ENCODE measurements around the gene ADI1.
"Not testable (repeated sequence)": the region's sequence is repeated elsewhere in the genome, so short reads cannot be mapped to it uniquely, and the experiment has no call there.

Gene ADI1

DNA sequence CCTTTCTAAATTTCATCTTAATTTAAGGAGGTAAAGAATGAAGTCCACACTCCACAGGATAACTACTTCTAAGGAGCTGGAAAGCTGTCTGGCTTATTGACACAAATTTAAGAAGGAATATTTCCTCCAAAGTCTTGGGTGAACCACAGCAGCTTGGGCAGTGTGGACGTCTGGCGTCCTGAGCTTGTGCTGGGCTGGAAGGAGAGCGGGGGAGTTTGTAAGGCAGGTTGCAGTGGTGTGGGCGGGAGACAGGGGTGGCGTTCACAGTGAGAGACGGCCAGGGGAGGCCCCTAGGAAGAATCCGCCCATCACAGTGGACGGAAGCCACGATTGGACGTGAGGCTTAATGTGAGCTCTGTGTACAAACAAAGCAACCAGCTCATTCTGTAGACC lies 25.7 kb downstream of the ADI1 start:
- TF ChIP-seq, protein P1, sequence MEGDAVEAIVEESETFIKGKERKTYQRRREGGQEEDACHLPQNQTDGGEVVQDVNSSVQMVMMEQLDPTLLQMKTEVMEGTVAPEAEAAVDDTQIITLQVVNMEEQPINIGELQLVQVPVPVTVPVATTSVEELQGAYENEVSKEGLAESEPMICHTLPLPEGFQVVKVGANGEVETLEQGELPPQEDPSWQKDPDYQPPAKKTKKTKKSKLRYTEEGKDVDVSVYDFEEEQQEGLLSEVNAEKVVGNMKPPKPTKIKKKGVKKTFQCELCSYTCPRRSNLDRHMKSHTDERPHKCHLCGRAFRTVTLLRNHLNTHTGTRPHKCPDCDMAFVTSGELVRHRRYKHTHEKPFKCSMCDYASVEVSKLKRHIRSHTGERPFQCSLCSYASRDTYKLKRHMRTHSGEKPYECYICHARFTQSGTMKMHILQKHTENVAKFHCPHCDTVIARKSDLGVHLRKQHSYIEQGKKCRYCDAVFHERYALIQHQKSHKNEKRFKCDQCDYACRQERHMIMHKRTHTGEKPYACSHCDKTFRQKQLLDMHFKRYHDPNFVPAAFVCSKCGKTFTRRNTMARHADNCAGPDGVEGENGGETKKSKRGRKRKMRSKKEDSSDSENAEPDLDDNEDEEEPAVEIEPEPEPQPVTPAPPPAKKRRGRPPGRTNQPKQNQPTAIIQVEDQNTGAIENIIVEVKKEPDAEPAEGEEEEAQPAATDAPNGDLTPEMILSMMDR (IDR thresholded peaks at IDR 0.05; ENCODE audit: low read depth, low read length) = no peak
- no peak overlapping the region for H3K4me3 ChIP-seq (replicated peaks in 1 of 2; ENCODE audit: low read depth in 2 of 2, low read length in 2 of 2)
- DNase-seq (ENCODE audit: low read depth in 2 of 2) = peak; percentile 69 to 85

DNA sequence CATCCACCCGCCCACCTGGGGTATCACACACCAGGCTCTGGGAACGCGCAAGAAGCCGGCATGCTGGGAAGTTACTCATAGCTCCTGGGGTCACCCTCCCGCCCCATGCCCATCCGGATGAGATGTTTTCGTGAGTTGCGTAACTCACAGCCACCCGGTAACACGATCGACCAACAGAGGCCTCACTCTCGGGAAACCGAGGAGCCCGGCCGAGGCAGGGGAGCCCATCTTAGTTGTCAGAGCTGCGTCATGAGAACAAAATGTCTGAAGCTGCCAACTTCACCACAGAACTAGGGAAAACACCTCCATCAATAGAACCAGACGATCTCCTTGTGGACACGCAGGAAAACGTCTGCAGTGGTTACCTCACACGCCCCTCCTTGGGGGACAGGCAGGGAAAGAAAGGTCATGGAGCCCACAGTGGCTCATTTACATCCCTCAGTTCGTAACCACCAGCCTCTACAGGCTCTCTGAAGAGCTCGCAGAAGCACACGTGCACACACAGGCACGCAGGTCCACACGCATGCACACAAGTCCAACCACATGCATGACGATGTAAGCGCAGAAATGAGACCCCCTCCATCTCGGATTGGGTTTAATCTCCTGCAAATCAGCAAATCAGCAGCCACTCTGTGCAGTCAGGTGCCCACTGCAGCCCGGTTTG lies 26.2 kb downstream of the ADI1 start:
- peak; percentile 90 to 91 for DNase-seq (ENCODE audit: low read depth in 2 of 2)
- TF ChIP-seq, protein P1 (IDR thresholded peaks at IDR 0.05; ENCODE audit: low read depth, low read length) = no peak
- H3K4me3 ChIP-seq (replicated peaks in 1 of 2; ENCODE audit: low read depth in 2 of 2, low read length in 2 of 2) = no peak overlapping the region

DNA sequence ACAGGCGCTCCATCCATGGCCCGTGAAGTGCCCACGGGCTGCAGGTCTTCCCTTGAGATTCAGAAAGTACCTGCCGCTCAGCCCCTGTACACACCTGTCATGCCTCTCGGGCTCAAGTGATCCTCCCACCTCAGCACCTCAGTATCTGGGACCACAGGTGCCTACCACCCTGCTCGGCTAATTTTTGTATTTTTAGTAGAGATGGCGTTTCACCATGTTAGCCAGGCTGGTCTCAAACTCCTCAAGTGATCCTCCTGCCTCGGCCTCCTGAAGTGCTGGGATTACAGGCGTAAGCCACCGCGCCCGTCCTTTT lies 26.9 kb downstream of the ADI1 start:
- not testable (repeated sequence) for H3K4me3 ChIP-seq (replicated peaks in 1 of 2; ENCODE audit: low read depth in 2 of 2, low read length in 2 of 2)

DNA sequence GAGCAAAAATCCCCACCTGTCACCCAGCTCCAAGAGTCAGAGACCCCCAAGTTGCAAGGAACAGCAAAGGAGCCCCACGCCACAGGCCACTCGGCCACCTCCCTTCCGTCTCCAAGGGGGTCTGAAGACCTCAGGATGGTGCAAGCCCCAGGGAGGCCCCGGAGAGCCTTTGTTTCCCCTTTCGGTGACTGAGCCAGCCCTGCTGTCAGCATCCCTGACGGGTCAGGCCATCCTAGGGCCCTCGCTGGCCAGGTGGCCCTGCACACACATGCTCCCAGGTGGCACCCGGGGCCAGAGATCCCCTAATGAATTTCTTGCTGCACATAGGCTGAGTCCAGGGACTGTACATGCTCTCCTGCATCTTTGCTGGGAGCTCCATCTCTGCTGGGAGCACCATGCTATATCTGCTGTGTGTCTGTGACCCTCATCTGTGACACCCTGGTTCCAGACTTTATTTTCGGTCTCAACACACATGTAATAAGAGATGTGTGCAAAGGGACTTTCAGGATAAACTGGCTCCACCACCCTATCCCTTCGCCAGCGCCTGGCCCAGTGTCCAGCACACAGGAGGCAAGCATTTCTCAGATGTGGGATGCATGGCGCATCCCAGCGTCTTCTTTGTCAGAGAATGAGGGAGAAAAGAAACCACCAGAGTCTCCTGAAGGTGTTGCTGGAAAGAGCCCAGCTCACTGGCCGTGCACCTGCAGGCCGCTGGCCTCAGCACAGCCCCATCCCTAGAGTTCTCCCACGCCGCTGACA lies 27.4 kb downstream of the ADI1 start:
- no peak overlapping the region for H3K4me3 ChIP-seq (replicated peaks in 1 of 2; ENCODE audit: low read depth in 2 of 2, low read length in 2 of 2)
- TF ChIP-seq, protein P1 (IDR thresholded peaks at IDR 0.05; ENCODE audit: low read depth, low read length) = no peak
- DNase-seq (ENCODE audit: low read depth in 2 of 2) = no peak

More for the DNA sequence above, 26.9 kb downstream of the ADI1 start:
- not testable (repeated sequence) for DNase-seq (ENCODE audit: low read depth in 2 of 2)

DNA sequence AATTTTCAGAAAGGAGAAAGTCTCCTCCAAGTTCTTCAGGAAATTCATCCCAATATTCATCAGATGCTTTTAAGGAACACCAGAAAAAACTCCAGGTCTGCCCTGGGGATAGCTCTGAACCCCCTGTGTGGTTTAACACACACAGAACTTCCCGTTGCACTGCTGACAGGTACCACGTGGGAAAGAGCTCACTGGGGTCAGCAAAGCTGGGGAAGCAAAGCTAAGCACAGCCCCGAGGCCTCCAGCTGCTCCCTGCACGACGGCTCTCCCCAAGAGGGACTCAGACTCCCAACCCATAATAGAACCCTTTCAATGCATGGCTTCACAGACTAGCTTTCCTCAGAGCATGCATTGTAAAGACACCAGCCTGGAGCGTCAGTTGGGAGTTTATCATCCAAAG lies 28.0 kb downstream of the ADI1 start:
- DNase-seq (ENCODE audit: low read depth in 2 of 2) = no peak
- no peak overlapping the region for H3K4me3 ChIP-seq (replicated peaks in 1 of 2; ENCODE audit: low read depth in 2 of 2, low read length in 2 of 2)
- TF ChIP-seq, protein P1 (IDR thresholded peaks at IDR 0.05; ENCODE audit: low read depth, low read length) = no peak

DNA sequence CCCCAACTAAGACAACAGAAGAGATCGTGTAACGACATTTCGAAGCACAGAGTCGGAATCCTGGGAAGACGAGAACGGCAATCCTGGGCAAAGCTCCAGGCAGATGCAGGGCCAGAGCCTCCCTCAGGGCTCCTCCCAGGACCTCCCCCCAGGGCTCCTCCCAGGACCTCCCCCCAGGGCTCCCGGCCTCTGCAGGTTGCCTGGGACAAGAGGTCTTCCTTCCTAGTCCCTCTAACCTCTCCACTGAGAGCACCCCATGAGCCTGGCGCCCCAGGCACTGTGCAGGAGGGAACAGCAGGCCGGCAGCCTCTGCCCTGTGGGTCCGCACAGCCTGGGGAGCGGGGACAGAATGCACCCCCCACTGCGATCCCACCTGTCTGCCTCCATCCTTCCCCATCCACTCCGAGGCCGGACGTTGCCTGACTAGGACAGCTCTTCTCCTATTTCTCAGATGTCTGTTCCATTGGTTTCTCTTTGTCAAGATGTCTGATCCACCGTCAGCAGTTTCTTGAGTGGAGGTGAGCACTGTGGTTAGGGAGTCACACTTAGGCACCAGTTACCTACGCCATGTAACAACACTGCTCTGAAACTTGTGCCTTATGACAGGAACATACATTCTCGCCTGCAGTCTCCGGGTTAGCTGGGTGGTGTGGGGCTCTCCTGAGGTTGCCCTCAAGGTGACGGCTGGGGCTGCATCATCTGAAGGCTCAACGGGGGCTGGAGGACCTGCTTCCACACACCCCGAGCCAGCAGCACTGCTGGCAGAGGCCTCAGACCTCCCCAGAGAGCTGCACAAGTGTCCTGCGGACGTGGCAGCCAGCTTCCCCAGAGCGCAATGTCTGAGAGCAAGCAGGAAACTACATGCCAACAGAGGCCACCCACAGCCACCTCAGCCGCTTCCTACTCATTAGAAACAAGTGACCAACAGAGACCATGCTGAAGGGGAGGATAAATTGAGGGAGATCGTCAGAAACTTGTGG lies 28.9 kb downstream of the ADI1 start:
- no peak for DNase-seq (ENCODE audit: low read depth in 2 of 2)
- TF ChIP-seq, protein P1 (IDR thresholded peaks at IDR 0.05; ENCODE audit: low read depth, low read length) = no peak

DNA sequence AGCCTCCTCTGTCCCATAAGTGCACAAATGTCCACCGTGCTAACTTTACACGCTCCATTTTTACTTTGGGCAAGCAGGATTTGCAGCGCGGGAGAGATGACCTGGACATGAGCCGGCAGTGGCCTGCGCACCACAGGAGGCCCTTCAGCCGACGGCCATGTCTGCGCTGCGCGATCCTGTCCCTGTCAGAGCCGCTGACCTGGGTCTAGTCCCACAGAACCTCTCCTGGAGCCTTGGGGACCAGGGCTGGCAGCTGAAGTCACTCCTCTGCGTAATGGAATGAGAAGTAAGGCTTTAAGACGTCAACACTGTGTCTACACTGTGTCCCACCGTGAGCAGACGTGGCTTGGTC lies 29.6 kb downstream of the ADI1 start:
- TF ChIP-seq, protein P1 (IDR thresholded peaks at IDR 0.05; ENCODE audit: low read depth, low read length) = no peak
- DNase-seq (ENCODE audit: low read depth in 2 of 2) = no peak
- H3K4me3 ChIP-seq (replicated peaks in 1 of 2; ENCODE audit: low read depth in 2 of 2, low read length in 2 of 2) = no peak overlapping the region

More for the DNA sequence above, 28.9 kb downstream of the ADI1 start:
- no peak overlapping the region for H3K4me3 ChIP-seq (replicated peaks in 1 of 2; ENCODE audit: low read depth in 2 of 2, low read length in 2 of 2)
